Activated CD8-positive, alpha-beta memory T cell treated with anti-CD3 and anti-CD28 coated beads, Interleukin-2, amount 50 U/mL, for 1 hour (primary cell): ENCODE data around the gene CCL7.

Experiments
- DNase-seq: peaks from one replicate; pipeline ENCODE4 v3.0.0-alpha.2; 2020; ENCODE audit errors: extremely low read depth

CCL7 gene

GRCh38 chr17:34287875-34288274 is 17.9 kb downstream of the CCL7 start:
- DNase-seq, result no peak

- no peak for DNase-seq
Observed at GRCh38 chr17:34290586-34290985, 20.6 kb downstream of the CCL7 start.

GRCh38 chr17:34291721-34292348 is 21.8 kb downstream of the CCL7 start:
- no peak for DNase-seq

GRCh38 chr17:34299027-34299426 is 29.0 kb downstream of the CCL7 start:
- no peak for DNase-seq

GRCh38 chr17:34299956-34300577 is 30.0 kb downstream of the CCL7 start:
- DNase-seq, result no peak

- DNase-seq, result no peak
Observed at GRCh38 chr17:34300652-34301370, 30.8 kb downstream of the CCL7 start.

GRCh38 chr17:34301986-34302385 is 32.0 kb downstream of the CCL7 start:
- DNase-seq, result no peak

- no peak for DNase-seq
Observed at GRCh38 chr17:34302636-34303035, 32.6 kb downstream of the CCL7 start.

- DNase-seq, result no peak
Observed at GRCh38 chr17:34303606-34304005, 33.6 kb downstream of the CCL7 start.

GRCh38 chr17:34305061-34305460 is 35.0 kb downstream of the CCL7 start:
- no peak for DNase-seq

GRCh38 chr17:34305606-34306005 is 35.6 kb downstream of the CCL7 start:
- no peak for DNase-seq

GRCh38 chr17:34306466-34306865 is 36.4 kb downstream of the CCL7 start:
- DNase-seq, result no peak

- DNase-seq, result no peak
Observed at GRCh38 chr17:34307110-34307509, 37.1 kb downstream of the CCL7 start.

GRCh38 chr17:34308371-34308770 is 38.4 kb downstream of the CCL7 start:
- DNase-seq, result no peak

- DNase-seq, result no peak
Observed at GRCh38 chr17:34311291-34311690, 41.3 kb downstream of the CCL7 start.

GRCh38 chr17:34312080-34312479 is 42.1 kb downstream of the CCL7 start:
- DNase-seq, result no peak

- no peak for DNase-seq
Observed at GRCh38 chr17:34313164-34313563, 43.1 kb downstream of the CCL7 start.

GRCh38 chr17:34314279-34314678 is 44.3 kb downstream of the CCL7 start:
- no peak for DNase-seq

- DNase-seq, result no peak
Observed at GRCh38 chr17:34318474-34318873, 48.5 kb downstream of the CCL7 start.

GRCh38 chr17:34319039-34319483 is 49.0 kb downstream of the CCL7 start, which contains the start of gene CCL8:
TSS of gene CCL8 (plus strand) at chr17:34319435. CDS start at chr17:34319502, 67 bp downstream.
- DNase-seq, result no peak
